Esophagus muscularis mucosa (tissue), 4 donors: ENCODE data around the gene RPRD1B.

ENCODE experiments used
- EP300 ChIP-seq: sonication (generic); formaldehyde crosslinking; IDR thresholded peaks from one replicate; pipeline ENCODE4 v1.6.1; 2017; ENCODE audit warnings: antibody characterized with exemption
- POLR2A ChIP-seq: fragments of 450-650 bp; IDR thresholded peaks from one replicate; pipeline ENCODE4 v1.6.1; 2017; ENCODE audit warnings: antibody characterized with exemption, moderate library complexity, mild to moderate bottlenecking, low read depth
- POLR2AphosphoS5 ChIP-seq, 2 donors: sonication (generic); formaldehyde crosslinking; IDR thresholded peaks; one replicate each; pipeline ENCODE4 v1.6.1; 2017; ENCODE audit warnings: antibody characterized with exemption in 2 of 2
- TF ChIP-seq, protein P1 (sequence below), 3 experiments: fragments of 200-600 bp in 2 of 3; fragments of 450-650 bp in 1 of 3; sonication (generic) in 2 of 3; IDR thresholded peaks; one replicate each; pipeline ENCODE4 v1.5.1; 2017 to 2019; ENCODE audit warnings: antibody characterized with exemption in 3 of 3, mild to moderate bottlenecking in 2 of 3, moderate library complexity in 1 of 3

DNA sequence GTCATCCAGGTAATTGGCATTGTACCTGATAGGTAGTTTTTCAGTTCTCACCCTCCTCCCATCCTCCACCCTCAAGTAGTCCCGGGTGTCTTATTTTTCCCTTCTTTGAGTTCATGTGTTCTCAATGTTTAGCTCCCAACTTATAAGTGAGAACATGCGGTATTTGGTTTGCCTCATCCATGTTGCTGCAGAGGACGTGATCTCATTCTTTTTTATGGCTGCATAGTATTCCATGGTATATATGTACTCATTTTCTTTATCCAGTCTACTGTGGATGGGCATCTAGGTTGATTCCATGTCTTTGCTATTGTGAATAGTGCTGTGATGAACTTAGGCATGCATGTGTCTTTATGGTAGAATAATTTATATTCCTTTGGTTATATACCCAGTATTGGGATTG, 45.8 kb downstream of the RPRD1B start:
- TF ChIP-seq, protein P1, sequence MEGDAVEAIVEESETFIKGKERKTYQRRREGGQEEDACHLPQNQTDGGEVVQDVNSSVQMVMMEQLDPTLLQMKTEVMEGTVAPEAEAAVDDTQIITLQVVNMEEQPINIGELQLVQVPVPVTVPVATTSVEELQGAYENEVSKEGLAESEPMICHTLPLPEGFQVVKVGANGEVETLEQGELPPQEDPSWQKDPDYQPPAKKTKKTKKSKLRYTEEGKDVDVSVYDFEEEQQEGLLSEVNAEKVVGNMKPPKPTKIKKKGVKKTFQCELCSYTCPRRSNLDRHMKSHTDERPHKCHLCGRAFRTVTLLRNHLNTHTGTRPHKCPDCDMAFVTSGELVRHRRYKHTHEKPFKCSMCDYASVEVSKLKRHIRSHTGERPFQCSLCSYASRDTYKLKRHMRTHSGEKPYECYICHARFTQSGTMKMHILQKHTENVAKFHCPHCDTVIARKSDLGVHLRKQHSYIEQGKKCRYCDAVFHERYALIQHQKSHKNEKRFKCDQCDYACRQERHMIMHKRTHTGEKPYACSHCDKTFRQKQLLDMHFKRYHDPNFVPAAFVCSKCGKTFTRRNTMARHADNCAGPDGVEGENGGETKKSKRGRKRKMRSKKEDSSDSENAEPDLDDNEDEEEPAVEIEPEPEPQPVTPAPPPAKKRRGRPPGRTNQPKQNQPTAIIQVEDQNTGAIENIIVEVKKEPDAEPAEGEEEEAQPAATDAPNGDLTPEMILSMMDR (IDR thresholded peaks at IDR 0.05) = no peak
- TF ChIP-seq POLR2A (no peak), POLR2AphosphoS5 (IDR thresholded peaks at IDR 0.05) (no peak), EP300 (no peak)
